ENCODE measurements around the gene OOEP.

Gene OOEP

GRCh38 chr6:73348550-73349204 is 21.0 kb downstream of the OOEP start:
- Histone ChIP-seq H3K4me3 (ENCODE audit: low read depth in 1 of 2, low read length in 2 of 2) (no peak overlapping the region), H3K27ac (ENCODE audit: low read depth, low read length) (no peak overlapping the region), H3K36me3 (ENCODE audit: control insufficient read depth in 1 of 2, insufficient read depth in 2 of 2, low read length in 2 of 2) (no peaks in the 10 kb centered on the region), H3K4me1 (ENCODE audit: control insufficient read depth in 1 of 2, insufficient read depth in 2 of 2, low read length in 2 of 2) (no peaks in the 10 kb centered on the region), H3K9ac (ENCODE audit: low read depth in 1 of 2, low read length in 2 of 2) (no peak overlapping the region), H3K27me3 (ENCODE audit: control insufficient read depth in 1 of 2, insufficient read depth in 2 of 2, low read length in 2 of 2) (peaks cover 4 to 6% of the 10 kb centered on the region in 2 donors), H3K9me3 (ENCODE audit: control insufficient read depth in 1 of 2, low read length in 2 of 2) (no peaks in the 10 kb centered on the region)

- Histone ChIP-seq H3K36me3 (ENCODE audit: control insufficient read depth in 1 of 2, insufficient read depth in 2 of 2, low read length in 2 of 2) (no peaks in the 10 kb centered on the region), H3K4me3 (ENCODE audit: low read depth in 1 of 2, low read length in 2 of 2) (no peak overlapping the region), H3K9me3 (ENCODE audit: control insufficient read depth in 1 of 2, low read length in 2 of 2) (no peaks in the 10 kb centered on the region), H3K9ac (ENCODE audit: low read depth in 1 of 2, low read length in 2 of 2) (no peak overlapping the region), H3K27ac (ENCODE audit: low read depth, low read length) (no peak overlapping the region), H3K27me3 (ENCODE audit: control insufficient read depth in 1 of 2, insufficient read depth in 2 of 2, low read length in 2 of 2) (peaks cover 0 to 1% of the 10 kb centered on the region in 2 donors), H3K4me1 (ENCODE audit: control insufficient read depth in 1 of 2, insufficient read depth in 2 of 2, low read length in 2 of 2) (no peaks in the 10 kb centered on the region)
These were observed 26.5 kb downstream of the OOEP start for GRCh38 chr6:73343164-73343563.

- Histone ChIP-seq H3K4me3 (ENCODE audit: low read depth in 1 of 2, low read length in 2 of 2) (no peak overlapping the region), H3K4me1 (ENCODE audit: control insufficient read depth in 1 of 2, insufficient read depth in 2 of 2, low read length in 2 of 2) (no peaks in the 10 kb centered on the region), H3K36me3 (ENCODE audit: control insufficient read depth in 1 of 2, insufficient read depth in 2 of 2, low read length in 2 of 2) (no peaks in the 10 kb centered on the region), H3K9ac (ENCODE audit: low read depth in 1 of 2, low read length in 2 of 2) (no peak overlapping the region), H3K9me3 (ENCODE audit: control insufficient read depth in 1 of 2, low read length in 2 of 2) (no peaks in the 10 kb centered on the region), H3K27ac (ENCODE audit: low read depth, low read length) (no peak overlapping the region), H3K27me3 (ENCODE audit: control insufficient read depth in 1 of 2, insufficient read depth in 2 of 2, low read length in 2 of 2) (no peaks in the 10 kb centered on the region)
These were observed 27.5 kb downstream of the OOEP start for GRCh38 chr6:73342174-73342573.

DNA sequence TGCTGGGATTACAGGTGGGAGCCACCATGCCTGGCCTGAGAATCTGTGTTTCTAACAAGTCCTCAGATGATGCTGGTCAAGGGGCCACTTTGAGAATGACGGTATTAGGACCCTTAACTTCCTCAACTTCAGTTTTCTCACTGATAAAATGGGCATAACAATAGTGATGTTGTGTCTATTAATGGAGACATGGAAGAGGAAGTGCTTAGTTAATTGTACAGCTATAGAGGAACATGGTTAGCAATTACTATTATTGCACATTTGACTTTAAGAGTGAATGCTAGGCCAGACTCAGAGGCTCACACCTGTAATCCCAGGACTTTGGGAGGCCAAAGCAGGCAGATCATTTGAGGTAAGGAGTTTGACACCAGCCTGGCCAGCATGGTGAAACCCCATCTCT is 28.4 kb downstream of the OOEP start:
- Histone ChIP-seq H3K27ac (ENCODE audit: low read depth, low read length) (no peak overlapping the region), H3K9me3 (ENCODE audit: control insufficient read depth in 1 of 2, low read length in 2 of 2) (no peaks in the 10 kb centered on the region), H3K27me3 (ENCODE audit: control insufficient read depth in 1 of 2, insufficient read depth in 2 of 2, low read length in 2 of 2) (no peaks in the 10 kb centered on the region), H3K36me3 (ENCODE audit: control insufficient read depth in 1 of 2, insufficient read depth in 2 of 2, low read length in 2 of 2) (no peaks in the 10 kb centered on the region), H3K9ac (ENCODE audit: low read depth in 1 of 2, low read length in 2 of 2) (no peak overlapping the region), H3K4me3 (ENCODE audit: low read depth in 1 of 2, low read length in 2 of 2) (no peak overlapping the region), H3K4me1 (ENCODE audit: control insufficient read depth in 1 of 2, insufficient read depth in 2 of 2, low read length in 2 of 2) (no peaks in the 10 kb centered on the region)

DNA sequence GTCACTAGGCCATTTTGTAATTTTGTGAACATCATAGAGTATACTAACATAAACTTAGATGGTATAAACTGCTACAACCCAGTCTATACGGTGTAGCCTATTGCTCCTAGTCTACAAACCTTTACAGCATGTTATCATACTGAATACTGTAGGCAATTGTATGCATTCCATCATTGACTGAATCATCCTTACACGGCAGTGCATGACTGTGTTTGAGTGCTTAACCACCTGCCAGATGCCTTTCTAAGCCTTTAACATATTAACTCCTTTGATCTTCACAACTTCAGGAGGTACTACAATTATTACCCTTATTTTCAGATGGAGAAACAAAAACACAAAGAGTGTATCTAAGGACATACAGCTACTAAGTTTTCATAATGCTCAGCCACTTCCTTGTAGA is 29.6 kb downstream of the OOEP start:
- Histone ChIP-seq H3K9me3 (ENCODE audit: control insufficient read depth in 1 of 2, low read length in 2 of 2) (no peaks in the 10 kb centered on the region), H3K36me3 (ENCODE audit: control insufficient read depth in 1 of 2, insufficient read depth in 2 of 2, low read length in 2 of 2) (no peaks in the 10 kb centered on the region), H3K4me1 (ENCODE audit: control insufficient read depth in 1 of 2, insufficient read depth in 2 of 2, low read length in 2 of 2) (no peaks in the 10 kb centered on the region), H3K4me3 (ENCODE audit: low read depth in 1 of 2, low read length in 2 of 2) (no peak overlapping the region), H3K27ac (ENCODE audit: low read depth, low read length) (no peak overlapping the region), H3K9ac (ENCODE audit: low read depth in 1 of 2, low read length in 2 of 2) (no peak overlapping the region), H3K27me3 (ENCODE audit: control insufficient read depth in 1 of 2, insufficient read depth in 2 of 2, low read length in 2 of 2) (no peaks in the 10 kb centered on the region)

DNA sequence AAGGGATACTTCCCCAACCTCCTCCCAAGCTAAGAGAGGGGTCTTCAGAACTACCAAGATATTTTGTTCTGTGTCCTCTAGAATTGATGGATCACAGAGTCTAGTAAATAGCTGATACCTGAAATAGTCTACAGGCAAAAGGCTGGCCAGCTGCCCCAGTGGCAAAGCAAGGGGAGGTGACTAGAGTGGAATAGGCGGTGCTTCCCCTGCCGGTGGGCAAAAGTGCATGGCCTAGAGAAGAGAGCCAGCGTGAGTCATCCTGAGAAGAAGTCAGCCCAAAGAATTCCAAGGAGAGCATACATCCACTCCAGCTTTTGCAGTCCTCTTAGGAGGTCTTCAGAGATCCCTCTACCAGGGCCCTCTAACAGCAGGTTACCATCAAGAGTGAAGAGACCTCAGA is 30.4 kb downstream of the OOEP start:
- Histone ChIP-seq H3K4me3 (ENCODE audit: low read depth in 1 of 2, low read length in 2 of 2) (no peak overlapping the region), H3K27me3 (ENCODE audit: control insufficient read depth in 1 of 2, insufficient read depth in 2 of 2, low read length in 2 of 2) (no peaks in the 10 kb centered on the region), H3K9me3 (ENCODE audit: control insufficient read depth in 1 of 2, low read length in 2 of 2) (no peaks in the 10 kb centered on the region), H3K4me1 (ENCODE audit: control insufficient read depth in 1 of 2, insufficient read depth in 2 of 2, low read length in 2 of 2) (no peaks in the 10 kb centered on the region), H3K9ac (ENCODE audit: low read depth in 1 of 2, low read length in 2 of 2) (no peak overlapping the region), H3K36me3 (ENCODE audit: control insufficient read depth in 1 of 2, insufficient read depth in 2 of 2, low read length in 2 of 2) (no peaks in the 10 kb centered on the region), H3K27ac (ENCODE audit: low read depth, low read length) (no peak overlapping the region)

DNA sequence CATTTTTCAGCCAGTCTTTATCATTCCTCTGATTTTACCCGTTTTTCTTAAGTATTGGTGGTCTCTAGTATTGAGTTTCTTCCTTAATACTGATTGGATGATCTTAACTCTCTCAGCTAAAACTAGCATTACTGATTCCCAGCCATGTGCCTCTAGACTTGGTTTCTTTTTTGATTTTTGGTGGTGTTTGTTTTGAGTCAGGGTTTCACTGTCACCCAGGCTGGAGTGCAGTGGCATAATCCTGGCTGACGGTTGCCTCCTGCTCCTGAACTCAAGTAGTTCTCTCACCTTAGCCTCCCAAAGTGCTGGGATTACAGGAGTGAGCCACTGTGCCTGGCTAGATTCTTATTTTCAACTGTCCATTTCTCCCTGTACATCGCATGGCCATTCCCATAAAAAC is 40.5 kb downstream of the OOEP start:
- Histone ChIP-seq H3K9me3 (ENCODE audit: control insufficient read depth in 1 of 2, low read length in 2 of 2) (no peaks in the 10 kb centered on the region), H3K27ac (ENCODE audit: low read depth, low read length) (no peak overlapping the region), H3K9ac (ENCODE audit: low read depth in 1 of 2, low read length in 2 of 2) (no peak overlapping the region), H3K36me3 (ENCODE audit: control insufficient read depth in 1 of 2, insufficient read depth in 2 of 2, low read length in 2 of 2) (no peaks in the 10 kb centered on the region), H3K4me3 (ENCODE audit: low read depth in 1 of 2, low read length in 2 of 2) (no peak overlapping the region), H3K4me1 (ENCODE audit: control insufficient read depth in 1 of 2, insufficient read depth in 2 of 2, low read length in 2 of 2) (no peaks in the 10 kb centered on the region), H3K27me3 (ENCODE audit: control insufficient read depth in 1 of 2, insufficient read depth in 2 of 2, low read length in 2 of 2) (no peaks in the 10 kb centered on the region)

- no peak overlapping the region for H3K9ac ChIP-seq (ENCODE audit: low read depth in 1 of 2, low read length in 2 of 2)
- no peaks in the 10 kb centered on the region for H3K9me3 ChIP-seq (ENCODE audit: control insufficient read depth in 1 of 2, low read length in 2 of 2)
- no peaks in the 10 kb centered on the region for H3K4me1 ChIP-seq (ENCODE audit: control insufficient read depth in 1 of 2, insufficient read depth in 2 of 2, low read length in 2 of 2)
- no peak overlapping the region for H3K27ac ChIP-seq (ENCODE audit: low read depth, low read length)
- H3K4me3 ChIP-seq (ENCODE audit: low read depth in 1 of 2, low read length in 2 of 2) = no peak overlapping the region
- H3K27me3 ChIP-seq (ENCODE audit: control insufficient read depth in 1 of 2, insufficient read depth in 2 of 2, low read length in 2 of 2) = no peaks in the 10 kb centered on the region
- H3K36me3 ChIP-seq (ENCODE audit: control insufficient read depth in 1 of 2, insufficient read depth in 2 of 2, low read length in 2 of 2) = no peaks in the 10 kb centered on the region
These were observed 40.9 kb downstream of the OOEP start for GRCh38 chr6:73328790-73329189.

- Histone ChIP-seq H3K36me3 (ENCODE audit: control insufficient read depth in 1 of 2, insufficient read depth in 2 of 2, low read length in 2 of 2) (no peaks in the 10 kb centered on the region), H3K4me3 (ENCODE audit: low read depth in 1 of 2, low read length in 2 of 2) (no peak overlapping the region), H3K27me3 (ENCODE audit: control insufficient read depth in 1 of 2, insufficient read depth in 2 of 2, low read length in 2 of 2) (no peaks in the 10 kb centered on the region), H3K27ac (ENCODE audit: low read depth, low read length) (no peak overlapping the region), H3K9me3 (ENCODE audit: control insufficient read depth in 1 of 2, low read length in 2 of 2) (no peaks in the 10 kb centered on the region), H3K9ac (ENCODE audit: low read depth in 1 of 2, low read length in 2 of 2) (no peak overlapping the region), H3K4me1 (ENCODE audit: control insufficient read depth in 1 of 2, insufficient read depth in 2 of 2, low read length in 2 of 2) (no peaks in the 10 kb centered on the region)
These were observed 44.0 kb downstream of the OOEP start for GRCh38 chr6:73325656-73326055.

DNA sequence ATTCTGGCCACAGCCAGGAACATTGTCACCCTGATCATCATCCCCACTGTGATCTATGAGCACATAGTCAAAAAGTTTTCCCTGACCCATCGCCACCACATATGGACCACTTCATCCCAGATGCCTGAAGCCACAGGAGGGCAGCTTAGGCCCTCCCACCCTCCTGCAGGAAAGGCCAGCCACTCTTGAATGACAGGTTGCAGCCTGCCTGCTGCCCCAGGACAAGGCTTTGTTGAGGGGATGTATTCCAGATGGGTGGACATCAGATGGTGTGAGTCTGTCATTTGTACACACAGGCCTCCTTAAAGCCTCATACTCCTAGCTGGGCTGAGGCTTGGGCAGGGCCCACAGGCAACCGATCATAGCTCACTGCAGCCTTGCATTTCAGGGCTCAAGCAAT is 46.4 kb downstream of the OOEP start:
- no peak overlapping the region for H3K4me3 ChIP-seq (ENCODE audit: low read depth in 1 of 2, low read length in 2 of 2)
- no peaks in the 10 kb centered on the region for H3K4me1 ChIP-seq (ENCODE audit: control insufficient read depth in 1 of 2, insufficient read depth in 2 of 2, low read length in 2 of 2)
- H3K9ac ChIP-seq (ENCODE audit: low read depth in 1 of 2, low read length in 2 of 2) = no peak overlapping the region
- H3K9me3 ChIP-seq (ENCODE audit: control insufficient read depth in 1 of 2, low read length in 2 of 2) = no peaks in the 10 kb centered on the region
- H3K27ac ChIP-seq (ENCODE audit: low read depth, low read length) = no peak overlapping the region
- no peaks in the 10 kb centered on the region for H3K36me3 ChIP-seq (ENCODE audit: control insufficient read depth in 1 of 2, insufficient read depth in 2 of 2, low read length in 2 of 2)
- no peaks in the 10 kb centered on the region for H3K27me3 ChIP-seq (ENCODE audit: control insufficient read depth in 1 of 2, insufficient read depth in 2 of 2, low read length in 2 of 2)
